ENCODE results near the gene SAMD4A.

SAMD4A gene

DNA sequence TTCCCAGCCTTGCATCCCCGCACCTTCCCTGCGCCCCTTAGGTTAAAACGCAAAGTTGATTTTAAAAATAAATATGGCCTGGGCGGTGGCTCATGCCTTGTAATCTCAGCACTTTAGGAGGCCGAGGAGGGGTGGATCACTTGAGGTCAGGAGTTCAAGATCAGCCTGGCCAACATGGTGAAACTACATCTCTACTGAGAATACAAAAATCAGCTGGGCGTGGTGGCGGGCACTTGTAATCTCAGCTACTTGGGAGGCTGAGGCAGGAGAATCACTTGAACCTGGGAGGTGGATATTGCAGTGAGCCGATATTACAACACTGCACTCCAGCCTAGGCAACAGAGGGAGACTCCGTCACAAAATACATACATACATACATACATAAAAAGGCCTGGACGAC, 239.7 kb downstream of the SAMD4A start:
- CTCF ChIA-PET = interaction anchor here (0.6 to 6.7 kb wide), 14 partner anchors 10 to 1917 kb away, joined by 3 to 62 read pairs (median 5); partner anchors contain the start of gene SAMD4A
- Mint-ChIP-seq H3K4me3 (no peak overlapping the region), H3K9me3 (no peaks in the 10 kb centered on the region)

DNA sequence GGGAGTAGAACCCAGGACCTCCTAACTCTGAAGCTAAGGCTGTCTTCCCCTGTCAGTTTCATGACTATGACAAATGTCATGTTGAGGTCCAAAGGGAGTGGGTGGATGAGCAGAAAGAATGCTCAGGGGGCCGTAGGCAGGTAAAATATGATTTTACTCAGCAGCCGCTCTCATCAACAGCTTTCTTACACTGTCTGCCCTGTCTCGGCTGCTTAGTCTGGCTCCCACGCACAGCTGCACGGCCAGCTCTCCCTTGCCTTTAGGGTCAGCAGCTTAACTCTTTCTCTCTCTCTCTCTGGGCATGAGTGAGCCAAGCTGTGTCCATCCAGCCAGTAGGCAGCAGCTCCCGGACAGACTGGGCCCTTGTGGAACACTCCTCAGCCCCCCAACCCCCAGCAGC, 240.5 kb downstream of the SAMD4A start:
- CTCF ChIA-PET = interaction anchor here (0.6 to 6.7 kb wide), 6 partner anchors 9 to 385 kb away, joined by 3 to 62 read pairs (median 4); partner anchors contain the start of gene SAMD4A
- Mint-ChIP-seq H3K4me3 (no peak overlapping the region), H3K27ac (no peak overlapping the region), H3K36me3 (no peaks in the 10 kb centered on the region), H3K27me3 (peaks cover 52% of the 10 kb centered on the region), H3K9me3 (no peaks in the 10 kb centered on the region), H3K4me1 (peaks cover 4% of the 10 kb centered on the region)
- no peak for DNase-seq

More for the DNA sequence above, 239.7 kb downstream of the SAMD4A start:
- Mint-ChIP-seq H3K27me3 (peaks cover 54% of the 10 kb centered on the region), H3K4me1 (peaks cover 4% of the 10 kb centered on the region), H3K27ac (no peak overlapping the region), H3K36me3 (no peaks in the 10 kb centered on the region)
- no peak for DNase-seq

DNA sequence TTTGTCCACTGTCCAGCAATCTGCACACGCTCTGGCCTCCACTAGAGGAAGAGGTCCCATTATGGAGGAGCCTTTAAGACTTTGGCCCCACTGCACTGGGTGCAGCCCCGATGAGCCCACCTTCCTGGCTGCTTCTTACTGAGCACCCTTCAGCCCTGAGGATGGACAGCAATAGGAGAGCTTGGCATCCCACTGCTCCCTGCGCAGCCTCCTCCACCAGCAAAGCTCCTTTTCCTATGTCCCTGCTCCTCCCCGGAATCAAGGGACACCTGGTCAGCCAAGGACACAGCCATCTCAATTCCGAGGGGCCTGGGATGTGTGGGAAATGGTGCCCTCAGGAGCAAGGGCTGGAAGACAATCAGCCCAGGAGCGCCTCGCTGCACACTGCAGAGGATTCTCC, 241.0 kb downstream of the SAMD4A start:
- DNase-seq = no peak
- no peak overlapping the region for H3K27ac Mint-ChIP-seq
- no peaks in the 10 kb centered on the region for H3K36me3 Mint-ChIP-seq
- peaks cover 4% of the 10 kb centered on the region for H3K4me1 Mint-ChIP-seq
- H3K4me3 Mint-ChIP-seq = no peak overlapping the region
- peaks cover 50% of the 10 kb centered on the region for H3K27me3 Mint-ChIP-seq
- H3K9me3 Mint-ChIP-seq = no peaks in the 10 kb centered on the region
- CTCF ChIA-PET = interaction anchor here (0.6 to 6.7 kb wide), 5 partner anchors 9 to 243 kb away, joined by 3 to 62 read pairs (median 4); partner anchors contain the start of gene SAMD4A

DNA sequence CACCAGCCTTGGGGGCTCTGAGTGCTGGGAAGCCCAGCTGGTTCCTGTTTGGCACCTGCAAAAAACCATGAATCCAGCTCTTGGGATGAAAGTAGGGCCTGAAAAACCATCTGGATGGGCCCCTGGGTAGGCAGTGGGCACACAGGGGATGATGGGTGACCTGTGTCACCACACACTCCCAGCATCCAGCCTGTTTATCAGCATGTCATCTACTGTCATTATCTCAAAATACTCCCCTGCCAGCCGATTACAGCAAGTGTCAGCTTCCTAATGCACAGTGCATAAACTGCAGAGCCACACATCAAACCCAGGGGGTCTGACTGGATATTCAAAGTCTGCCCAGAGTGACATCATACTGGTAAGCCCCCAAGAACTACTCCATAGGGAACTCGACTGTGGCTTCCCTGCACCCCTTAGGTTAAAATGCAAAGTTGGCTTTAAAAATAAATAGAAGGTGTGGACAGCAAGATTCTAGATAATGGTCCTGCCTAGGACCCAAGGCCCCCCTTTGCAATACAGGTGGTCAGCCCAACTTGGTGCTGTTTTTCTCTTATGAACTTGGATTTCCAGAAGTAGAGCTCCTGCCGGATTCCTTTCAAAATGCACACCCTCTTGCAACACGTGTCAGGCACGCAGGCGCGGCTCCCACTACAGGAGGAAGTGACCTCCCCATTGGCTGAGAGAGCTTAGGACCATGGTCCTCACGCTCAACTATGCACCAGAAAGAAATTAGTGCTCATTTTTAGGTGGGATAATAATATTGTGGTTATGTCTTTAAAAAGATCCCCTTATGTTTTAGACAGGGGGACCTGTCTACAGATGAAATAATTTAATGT, 241.6 kb downstream of the SAMD4A start:
- DNase-seq = no peak
- Mint-ChIP-seq H3K4me1 (peaks cover 4% of the 10 kb centered on the region), H3K4me3 (no peak overlapping the region), H3K27me3 (peaks cover 48% of the 10 kb centered on the region), H3K36me3 (no peaks in the 10 kb centered on the region), H3K27ac (no peak overlapping the region), H3K9me3 (no peaks in the 10 kb centered on the region)
- CTCF ChIA-PET = interaction anchor here (1.0 to 6.7 kb wide), 4 partner anchors 8 to 243 kb away, joined by 3 to 62 read pairs (median 26); partner anchors contain the start of gene SAMD4A

DNA sequence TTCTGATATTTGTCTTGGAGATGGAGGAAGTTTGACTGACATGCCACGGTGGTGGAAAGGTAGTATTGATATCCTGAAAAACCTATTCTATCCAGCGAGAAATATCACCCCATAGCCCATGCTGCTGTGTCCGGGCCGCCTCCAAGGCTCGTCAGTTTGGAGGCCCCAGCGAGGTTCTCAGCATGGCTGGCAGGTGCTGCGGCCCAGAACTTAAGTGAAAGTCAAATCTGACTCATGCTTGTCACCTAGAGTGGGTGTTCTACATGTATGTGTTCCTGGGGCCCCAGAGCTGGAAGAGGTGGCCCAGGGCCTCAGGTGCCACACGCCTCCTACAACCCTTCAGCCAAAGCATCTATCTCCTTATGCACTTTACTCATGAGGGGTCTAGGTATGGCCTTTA, 242.8 kb downstream of the SAMD4A start:
- Mint-ChIP-seq H3K4me3 (no peak overlapping the region), H3K4me1 (peaks cover 4% of the 10 kb centered on the region), H3K27me3 (peaks cover 38% of the 10 kb centered on the region), H3K27ac (no peak overlapping the region), H3K36me3 (no peaks in the 10 kb centered on the region), H3K9me3 (no peaks in the 10 kb centered on the region)
- DNase-seq = no peak
- CTCF ChIA-PET = no interaction called here

DNA sequence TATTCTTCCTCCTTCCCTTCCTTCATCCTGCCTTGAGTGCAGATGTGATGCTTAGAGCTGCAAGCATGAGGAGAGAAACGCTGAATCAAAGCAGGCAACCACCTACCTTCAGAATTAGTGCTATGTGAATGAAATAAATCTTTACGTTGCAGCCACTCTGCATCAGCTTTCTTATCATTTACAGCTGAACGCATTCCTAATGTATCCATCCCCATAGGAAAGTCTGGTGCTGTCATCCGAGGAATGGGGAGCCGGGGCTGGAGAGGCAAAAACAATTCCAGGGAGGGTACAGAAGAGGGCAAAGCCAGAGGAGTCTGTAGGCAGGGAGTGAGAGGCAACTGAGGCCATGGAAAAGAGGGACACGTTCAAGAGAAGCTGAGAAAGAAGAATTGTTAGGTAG, 245.7 kb downstream of the SAMD4A start:
- no peak for DNase-seq
- no peaks in the 10 kb centered on the region for H3K9me3 Mint-ChIP-seq
- no peaks in the 10 kb centered on the region for H3K36me3 Mint-ChIP-seq
- no peak overlapping the region for H3K4me3 Mint-ChIP-seq
- no peaks in the 10 kb centered on the region for H3K4me1 Mint-ChIP-seq
- peaks cover 28% of the 10 kb centered on the region for H3K27me3 Mint-ChIP-seq
- H3K27ac Mint-ChIP-seq = no peak overlapping the region
- CTCF ChIA-PET = interaction anchor here (1.7 kb wide), 1 partner anchor 16 kb away, joined by 3 read pairs; no protein-coding TSS in a partner anchor

DNA sequence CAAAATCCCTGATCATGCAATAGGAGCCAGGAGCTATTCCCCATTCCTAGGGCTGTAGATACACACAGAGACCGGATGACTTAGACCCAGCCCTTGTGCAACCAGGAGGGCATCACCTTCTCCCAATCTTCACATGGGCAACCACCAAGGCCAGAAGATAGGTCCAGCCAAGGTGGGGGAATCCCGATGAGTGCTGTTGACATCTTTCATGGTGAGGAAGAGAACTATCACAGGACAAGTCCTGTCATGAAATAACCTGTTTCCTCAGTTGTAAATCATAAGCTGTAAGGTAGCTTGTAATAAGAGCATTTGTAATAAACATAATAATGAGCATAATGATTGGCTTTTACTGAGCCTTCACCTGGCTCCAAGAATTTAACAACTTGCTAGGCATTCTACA, 246.2 kb downstream of the SAMD4A start:
- Mint-ChIP-seq H3K36me3 (no peaks in the 10 kb centered on the region), H3K27ac (no peak overlapping the region), H3K4me1 (no peaks in the 10 kb centered on the region), H3K27me3 (peaks cover 24% of the 10 kb centered on the region), H3K4me3 (no peak overlapping the region), H3K9me3 (no peaks in the 10 kb centered on the region)
- CTCF ChIA-PET = interaction anchor here (1.0 to 1.7 kb wide), 2 partner anchors 16 to 73 kb away, joined by 3 read pairs; no protein-coding TSS in a partner anchor
- no peak for DNase-seq

DNA sequence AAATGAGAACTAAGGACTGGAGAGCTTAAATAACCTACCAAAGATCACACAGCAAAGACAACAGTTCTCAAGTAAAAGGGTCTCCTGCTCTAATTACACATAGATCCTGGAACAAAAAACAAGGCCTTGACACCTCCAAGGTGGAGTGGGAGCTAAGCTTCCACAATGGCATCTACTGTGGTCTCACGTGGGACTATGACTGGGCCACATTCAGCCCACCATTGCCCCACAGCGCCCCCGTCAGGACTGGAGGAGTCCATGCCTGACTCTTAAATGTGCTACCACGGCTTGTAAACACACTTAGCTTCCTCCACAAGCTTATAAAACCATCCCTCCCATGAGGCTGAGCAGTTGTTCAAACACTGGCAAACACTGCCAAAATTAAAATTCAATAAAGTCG, 247.1 kb downstream of the SAMD4A start:
- no peaks in the 10 kb centered on the region for H3K9me3 Mint-ChIP-seq
- peaks cover 28% of the 10 kb centered on the region for H3K27me3 Mint-ChIP-seq
- CTCF ChIA-PET = interaction anchor here (1.0 to 1.7 kb wide), 3 partner anchors 12 to 72 kb away, joined by 3 read pairs; no protein-coding TSS in a partner anchor
- H3K4me3 Mint-ChIP-seq = no peak overlapping the region
- no peak overlapping the region for H3K27ac Mint-ChIP-seq
- no peaks in the 10 kb centered on the region for H3K36me3 Mint-ChIP-seq
- DNase-seq = peak; percentile 28
- H3K4me1 Mint-ChIP-seq = no peaks in the 10 kb centered on the region

DNA sequence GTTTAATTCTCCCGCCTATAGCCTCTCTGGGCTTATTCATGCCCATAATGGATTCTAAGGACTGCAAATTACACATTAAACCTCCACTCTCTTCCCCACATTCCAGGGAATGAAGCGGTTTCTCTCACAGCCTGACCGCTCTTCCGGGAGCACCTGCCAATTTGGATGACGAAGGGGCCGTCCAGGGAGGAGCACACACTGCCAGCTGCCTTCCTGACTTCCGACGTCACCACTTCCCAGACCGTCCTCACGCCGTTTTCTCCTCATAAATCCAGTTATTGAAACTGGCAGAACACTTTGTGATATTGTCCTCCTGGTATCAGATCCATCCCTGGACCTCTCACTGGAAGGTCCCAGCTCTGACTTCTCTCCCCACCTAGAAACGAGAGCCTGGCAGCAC, 248.1 kb downstream of the SAMD4A start:
- H3K27me3 Mint-ChIP-seq = peaks cover 35% of the 10 kb centered on the region
- H3K4me1 Mint-ChIP-seq = no peaks in the 10 kb centered on the region
- no peak overlapping the region for H3K27ac Mint-ChIP-seq
- no peak overlapping the region for H3K4me3 Mint-ChIP-seq
- H3K36me3 Mint-ChIP-seq = no peaks in the 10 kb centered on the region
- CTCF ChIA-PET = interaction anchor here (1.0 kb wide), 1 partner anchor 11 kb away, joined by 3 read pairs; no protein-coding TSS in a partner anchor
- DNase-seq = no peak
- H3K9me3 Mint-ChIP-seq = no peaks in the 10 kb centered on the region

DNA sequence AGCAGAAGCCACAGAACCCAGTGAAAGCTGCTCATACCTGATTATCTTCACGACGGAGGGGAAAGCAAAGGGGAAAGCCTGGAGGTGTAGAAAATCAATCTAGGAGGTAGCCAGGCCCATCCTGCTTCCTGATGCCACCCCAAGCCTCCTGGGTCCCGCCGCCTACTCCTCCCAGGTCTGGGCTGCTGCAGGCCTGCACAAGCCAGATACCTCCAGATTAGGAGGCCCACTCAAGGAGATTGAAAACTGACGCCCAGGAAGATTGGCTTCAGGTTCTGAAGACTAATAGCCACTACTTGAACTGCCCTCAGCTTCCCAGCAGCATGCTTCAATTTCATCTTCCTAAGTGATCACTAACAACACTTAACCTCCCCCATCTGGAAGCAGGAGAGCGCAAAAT, 248.6 kb downstream of the SAMD4A start:
- Mint-ChIP-seq H3K36me3 (no peaks in the 10 kb centered on the region), H3K27me3 (peaks cover 37% of the 10 kb centered on the region), H3K27ac (no peak overlapping the region), H3K4me3 (no peak overlapping the region), H3K4me1 (no peaks in the 10 kb centered on the region), H3K9me3 (no peaks in the 10 kb centered on the region)
- no peak for DNase-seq
- CTCF ChIA-PET = no interaction called here

DNA sequence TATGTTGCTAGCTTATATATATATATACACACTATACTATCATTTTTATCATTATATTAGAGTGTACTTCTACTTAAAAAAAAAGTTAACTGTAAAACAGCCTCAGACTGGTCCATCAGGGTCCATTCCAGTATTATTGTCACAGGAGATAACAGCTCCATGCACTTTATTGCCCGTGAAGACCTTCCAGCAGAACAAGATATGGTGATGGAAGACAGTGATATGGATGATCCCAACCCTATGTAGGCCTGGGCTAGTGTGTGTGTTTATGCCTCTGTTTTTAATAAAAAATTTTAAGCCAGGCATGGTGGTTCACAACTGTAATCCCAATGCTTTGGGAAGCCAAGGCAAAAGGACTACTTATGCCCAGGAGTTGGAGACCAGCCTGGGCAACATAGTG, 249.5 kb downstream of the SAMD4A start:
- H3K27me3 Mint-ChIP-seq = peaks cover 38% of the 10 kb centered on the region
- CTCF ChIA-PET = interaction anchor here (1.3 kb wide), 1 partner anchor 9 kb away, joined by 4 read pairs; no protein-coding TSS in a partner anchor
- no peak overlapping the region for H3K27ac Mint-ChIP-seq
- no peaks in the 10 kb centered on the region for H3K9me3 Mint-ChIP-seq
- H3K36me3 Mint-ChIP-seq = no peaks in the 10 kb centered on the region
- H3K4me1 Mint-ChIP-seq = no peaks in the 10 kb centered on the region
- DNase-seq = no peak
- H3K4me3 Mint-ChIP-seq = no peak overlapping the region

DNA sequence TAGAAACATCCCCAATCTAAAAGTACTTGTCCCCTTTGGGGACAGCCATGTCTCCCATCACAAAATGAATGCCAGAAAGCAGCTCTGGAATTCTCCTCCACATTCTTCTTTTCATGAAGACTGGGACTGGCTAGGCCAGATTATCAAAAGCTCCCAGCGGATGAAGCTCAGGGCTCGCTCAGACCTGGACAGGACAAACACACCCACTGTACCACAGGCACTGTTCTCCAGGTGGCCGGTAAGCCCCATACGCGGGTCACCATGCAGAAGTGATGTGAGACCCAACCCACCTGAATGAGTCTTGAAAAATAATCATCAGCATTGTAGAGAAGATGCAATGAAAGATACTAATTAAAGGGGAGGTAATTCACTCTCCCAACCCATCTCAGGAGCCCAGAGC, 250.6 kb downstream of the SAMD4A start:
- no peak overlapping the region for H3K27ac Mint-ChIP-seq
- no peak for DNase-seq
- CTCF ChIA-PET = interaction anchor here (1.2 to 2.5 kb wide), 3 partner anchors 10 to 32 kb away, joined by 4 to 7 read pairs (median 4); no protein-coding TSS in a partner anchor
- peaks cover 44% of the 10 kb centered on the region for H3K27me3 Mint-ChIP-seq
- no peaks in the 10 kb centered on the region for H3K9me3 Mint-ChIP-seq
- H3K4me3 Mint-ChIP-seq = no peak overlapping the region
- no peaks in the 10 kb centered on the region for H3K4me1 Mint-ChIP-seq
- H3K36me3 Mint-ChIP-seq = no peaks in the 10 kb centered on the region

DNA sequence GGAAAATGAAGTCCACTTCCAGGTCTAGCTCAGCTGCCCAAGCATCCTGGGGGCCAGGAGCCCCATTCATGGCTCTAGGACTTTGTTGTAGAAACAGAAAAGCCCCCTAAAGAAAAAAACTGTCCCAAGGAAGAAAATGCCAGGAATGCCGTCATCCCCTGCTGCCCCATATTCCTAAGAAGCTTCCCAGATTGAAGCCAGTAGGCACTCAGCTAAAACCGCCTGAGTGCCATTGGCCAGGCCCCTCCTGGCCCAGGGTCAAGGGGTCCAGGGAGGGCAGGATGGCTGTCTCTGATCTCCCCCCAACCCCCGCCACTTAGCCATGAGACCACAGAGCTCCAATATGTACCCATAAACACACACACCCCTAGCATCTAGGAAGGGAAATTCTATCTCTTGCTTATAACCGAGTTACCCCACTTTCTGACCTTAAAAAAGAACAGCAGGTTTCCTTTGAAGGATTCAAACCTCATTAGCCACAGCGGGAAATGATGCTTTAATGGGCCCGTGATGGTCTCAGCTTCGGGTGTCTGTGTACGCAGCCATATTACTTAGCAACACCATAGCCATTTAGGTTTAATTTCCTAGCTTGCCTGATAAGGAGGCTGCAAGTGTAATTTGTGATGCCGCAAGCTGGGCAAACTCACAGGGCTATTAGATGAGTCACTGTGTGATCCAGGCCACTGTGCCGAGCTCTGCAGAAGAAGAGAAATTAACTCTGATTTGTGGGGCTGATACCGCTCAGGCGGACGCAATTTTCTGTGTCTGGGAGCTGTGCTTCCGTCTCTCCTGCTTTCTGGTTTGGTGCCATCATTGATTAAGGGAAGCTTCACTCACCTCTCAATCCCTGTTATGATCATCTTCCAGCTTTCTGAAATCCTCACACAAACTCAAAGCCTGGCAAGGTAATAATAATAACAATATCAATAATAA, 251.5 kb downstream of the SAMD4A start:
- H3K4me3 Mint-ChIP-seq = no peak overlapping the region
- no peak overlapping the region for H3K27ac Mint-ChIP-seq
- no peaks in the 10 kb centered on the region for H3K4me1 Mint-ChIP-seq
- H3K27me3 Mint-ChIP-seq = peaks cover 46% of the 10 kb centered on the region
- CTCF ChIA-PET = interaction anchor here (1.2 to 2.5 kb wide), 2 partner anchors 13 to 31 kb away, joined by 4 to 7 read pairs; no protein-coding TSS in a partner anchor
- no peaks in the 10 kb centered on the region for H3K9me3 Mint-ChIP-seq
- no peak for DNase-seq
- H3K36me3 Mint-ChIP-seq = no peaks in the 10 kb centered on the region

DNA sequence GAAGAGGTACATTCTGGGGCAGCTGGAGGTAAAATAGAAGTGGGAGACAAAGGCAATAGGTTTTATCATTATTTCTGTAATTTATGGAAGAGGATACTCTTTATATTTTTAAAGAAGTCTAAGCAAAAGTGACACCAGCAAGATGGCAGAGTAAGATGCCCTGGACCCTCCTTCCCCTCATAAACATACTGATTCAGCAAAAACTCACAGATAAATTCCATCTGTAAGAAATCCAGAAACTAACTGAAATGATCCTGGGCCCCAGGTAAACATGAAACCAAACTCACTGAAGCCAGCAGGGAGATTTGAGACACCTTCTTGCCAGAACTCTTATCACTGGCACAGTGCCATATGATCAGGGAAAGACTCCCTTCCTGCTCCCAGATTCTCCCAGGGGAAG, 255.8 kb downstream of the SAMD4A start:
- Mint-ChIP-seq H3K27me3 (peaks cover 36% of the 10 kb centered on the region), H3K4me3 (no peak overlapping the region), H3K27ac (no peak overlapping the region), H3K9me3 (peaks cover 16% of the 10 kb centered on the region), H3K36me3 (no peaks in the 10 kb centered on the region), H3K4me1 (no peaks in the 10 kb centered on the region)
- no peak for DNase-seq
- CTCF ChIA-PET = no interaction called here

Measured in activated naive CD4-positive, alpha-beta T cell treated with anti-CD3 and anti-CD28 coated beads, Interleukin-2, amount 10 ng/mL, durations not matched to agents 7 days and 5 days (primary cell).